Hair follicle dermal papilla cell (primary cell): ENCODE measurements around the gene PCK2. TPM values are rescaled to one million over a fixed set of nuclear protein-coding genes. Genes with fewer than 3 reads are reported as not detected.

Source experiments
- total RNA-seq: library from RNA; depleted of rRNA; stranded (reverse); fragments of >200 nt; gene quantifications from 2 replicates; pipeline ENCODE4 v1.2.3, GENCODE V29; 2012

Gene PCK2
- 33.0 and 33.9 TPM in 2 replicates for total RNA-seq

DNA sequence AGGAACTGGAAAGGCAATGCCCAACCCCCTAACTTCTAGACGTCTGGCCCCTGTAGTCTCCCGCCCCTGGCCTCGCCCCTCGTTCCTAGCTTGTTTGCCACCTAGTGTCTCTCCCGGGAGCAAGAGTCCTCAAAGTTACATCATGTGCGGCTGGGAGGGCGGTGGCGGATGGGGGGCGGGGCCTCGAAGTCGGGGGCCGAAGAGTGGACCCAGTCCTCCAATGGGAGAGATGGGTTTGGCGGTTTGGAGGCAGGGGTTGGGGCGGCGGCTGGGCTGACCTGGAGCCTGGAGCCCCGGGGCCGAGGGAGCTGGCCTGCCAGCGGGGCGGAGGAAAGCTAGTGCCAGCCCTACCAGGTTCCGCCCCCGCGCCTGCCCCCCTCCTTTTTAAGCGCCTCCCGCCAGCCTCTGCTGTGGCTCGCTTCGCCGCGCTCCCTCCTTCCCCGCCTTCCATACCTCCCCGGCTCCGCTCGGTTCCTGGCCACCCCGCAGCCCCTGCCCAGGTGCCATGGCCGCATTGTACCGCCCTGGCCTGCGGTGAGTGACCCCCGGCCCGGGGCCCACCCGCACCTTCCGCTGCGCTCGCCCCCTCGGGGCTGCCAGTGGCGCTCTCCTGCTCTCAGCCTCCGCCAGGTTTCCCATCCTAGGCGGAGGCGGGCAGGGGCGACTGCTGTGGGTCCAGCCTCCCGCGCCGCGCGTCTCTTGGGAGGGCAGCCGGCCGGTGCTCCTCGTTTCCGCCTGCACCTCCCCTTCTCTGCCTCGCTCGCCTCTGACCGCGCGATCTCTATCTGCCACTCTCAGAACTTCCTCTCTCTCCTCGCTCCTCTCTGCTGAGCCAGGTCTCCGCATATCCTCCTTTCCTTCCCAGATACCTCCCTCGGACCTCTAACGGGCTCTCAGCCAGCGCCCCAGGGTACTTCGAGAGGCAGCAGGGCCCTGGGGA is at the start of gene PCK2:
Gene PCK2 (plus strand): TSS at position 411 of the 940 bp plus-strand sequence. CDS start 95 bp downstream, at position 506.

DNA sequence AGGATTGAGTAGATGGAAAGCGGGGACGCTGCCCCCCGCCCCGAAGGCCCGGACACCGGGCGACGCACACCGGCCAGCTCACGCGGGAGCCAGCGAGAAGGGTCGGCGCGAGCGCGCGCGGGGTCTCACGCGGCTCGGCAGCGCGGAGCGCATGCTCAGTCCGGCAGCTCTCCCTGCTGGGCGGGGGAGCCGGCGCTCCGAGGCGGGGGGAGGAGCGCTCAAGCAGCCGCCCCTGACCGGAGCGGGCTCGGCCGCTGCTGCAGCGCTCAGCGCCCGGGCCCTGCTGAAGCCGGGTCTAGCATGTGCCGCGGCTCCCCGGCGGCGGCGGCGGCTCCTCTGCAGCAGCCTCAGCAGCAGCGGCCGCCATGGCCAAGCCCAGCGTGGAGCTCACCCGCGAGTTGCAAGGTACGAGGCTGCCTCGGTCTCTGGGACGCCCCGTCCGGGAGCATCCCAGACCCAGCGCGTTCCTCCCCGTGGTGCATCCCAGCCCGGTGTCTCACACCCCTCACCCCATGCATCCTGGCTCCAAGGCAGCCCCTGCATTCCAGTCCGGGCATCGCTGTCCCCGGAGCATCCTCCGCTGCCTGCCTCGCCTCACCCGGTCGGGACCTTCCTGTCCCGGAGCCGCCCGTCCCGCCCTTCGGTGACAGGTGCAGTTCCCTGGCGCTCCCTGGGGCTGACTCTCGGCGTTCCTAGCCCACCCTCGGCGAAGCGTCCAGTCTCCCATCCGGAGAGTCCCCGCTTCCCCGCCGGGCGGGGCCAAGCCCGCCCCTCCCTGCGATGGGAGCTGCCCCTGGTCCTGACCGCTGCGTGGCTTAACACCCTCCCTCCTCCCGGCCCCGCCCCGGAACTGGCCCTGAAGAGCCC is 42.1 kb upstream of the PCK2 start, which contains the start of gene CARMIL3:
Gene CARMIL3 (plus strand): TSS at position 221 of the 867 bp plus-strand sequence. CDS start 145 bp downstream, at position 366.

DNA sequence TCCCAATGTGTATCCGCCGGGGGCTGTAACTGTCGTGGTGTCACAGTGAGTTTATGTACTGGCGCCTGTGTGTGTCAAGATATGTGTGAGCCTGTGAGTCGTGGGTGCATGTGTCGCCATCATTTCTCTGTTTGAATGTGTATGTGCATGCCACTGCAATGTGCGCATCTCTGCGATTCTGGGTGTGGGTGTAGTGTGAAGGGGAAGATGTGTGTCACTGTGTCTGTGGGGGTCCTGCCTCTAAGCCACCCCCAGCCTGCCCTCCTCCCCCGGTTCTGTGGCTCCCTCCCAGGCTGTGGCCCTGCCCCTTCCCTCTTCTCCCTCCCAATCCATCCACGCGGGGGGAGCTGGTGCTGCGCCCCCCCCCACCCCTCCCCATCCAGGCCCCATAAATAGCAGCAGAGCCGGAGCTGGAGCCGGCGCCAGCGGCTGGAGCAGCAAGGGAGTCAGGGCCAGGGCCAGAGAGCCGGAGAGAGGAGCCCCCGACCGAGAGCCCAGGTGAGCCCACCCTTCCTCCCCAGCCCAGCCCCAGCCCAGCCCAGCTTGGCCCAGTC is 22.9 kb upstream of the PCK2 start, which contains the start of gene CPNE6:
Gene CPNE6 (plus strand): TSS at position 419 of the 554 bp plus-strand sequence. CDS start 1,375 bp downstream, outside the sequence.

DNA sequence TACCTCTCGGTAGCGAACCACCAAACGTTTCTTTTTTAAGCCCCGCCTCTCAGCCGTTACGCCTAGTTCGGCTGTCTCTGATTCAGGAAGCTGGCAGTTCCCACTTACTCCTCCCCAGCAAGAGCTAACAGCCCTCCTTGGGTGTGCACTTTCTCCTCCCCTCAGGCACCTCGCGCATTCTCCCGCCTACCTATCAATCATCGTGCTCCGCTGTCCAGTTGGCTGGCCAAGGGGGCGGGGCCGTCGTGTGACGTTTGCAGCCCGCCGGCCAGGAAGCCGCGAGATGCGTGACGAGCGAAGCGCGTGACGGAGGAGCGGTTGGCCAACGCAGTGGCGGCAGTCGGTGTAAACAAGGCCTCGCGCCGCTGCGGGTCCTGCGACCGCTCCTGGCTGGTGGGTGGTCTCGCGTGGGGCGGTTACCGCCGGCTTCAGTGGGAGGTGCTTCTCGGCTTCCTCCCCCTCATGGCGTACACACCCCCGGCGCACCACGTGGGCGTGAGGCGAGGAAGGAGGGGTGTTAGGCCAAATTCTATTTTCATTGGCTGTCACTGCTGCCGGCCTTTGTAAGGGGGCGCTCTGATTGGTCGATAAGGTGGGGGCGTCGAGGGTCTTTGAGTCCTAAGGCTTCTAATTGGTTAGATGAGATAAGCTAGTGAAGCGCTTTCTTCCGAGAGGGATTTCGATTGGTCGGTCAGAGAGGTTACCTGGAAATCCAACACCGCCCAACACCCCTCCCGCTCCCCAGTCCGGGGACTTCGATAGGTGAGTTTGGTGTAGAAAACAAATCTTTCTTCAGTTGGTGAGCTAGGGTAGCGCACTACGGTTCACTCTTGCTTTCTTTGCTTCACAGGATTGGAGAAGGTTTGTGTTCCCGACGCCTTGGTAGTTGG is 20.7 kb downstream of the PCK2 start, which contains the start of the genes DCAF11 and NRL:
Gene DCAF11 (plus strand): TSS at position 246 of the 890 bp plus-strand sequence. CDS start 818 bp downstream, outside the sequence.
Gene NRL (minus strand): TSS at position 418 of the 890 bp plus-strand sequence. CDS start 32,101 bp downstream, outside the sequence.

DNA sequence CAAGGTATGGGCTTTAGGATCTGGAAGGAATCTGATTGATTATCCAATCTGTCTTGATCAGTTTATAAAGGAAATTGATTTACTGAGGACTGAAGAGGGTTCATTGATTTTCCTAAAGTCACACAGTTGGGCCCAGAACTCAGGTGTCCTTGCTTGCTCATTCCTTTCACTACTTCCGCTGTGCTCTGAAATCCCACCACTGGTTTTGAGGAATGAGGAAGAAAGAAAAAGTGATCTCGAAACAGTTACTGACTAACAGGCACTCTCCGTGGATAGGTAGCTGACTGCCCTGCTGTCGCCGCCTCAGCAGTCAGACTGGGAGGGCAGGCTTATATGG is 36.2 kb downstream of the PCK2 start, which contains the start of gene FITM1:
Gene FITM1 (plus strand): TSS at position 280 of the 337 bp plus-strand sequence. CDS start 905 bp downstream, outside the sequence.

DNA sequence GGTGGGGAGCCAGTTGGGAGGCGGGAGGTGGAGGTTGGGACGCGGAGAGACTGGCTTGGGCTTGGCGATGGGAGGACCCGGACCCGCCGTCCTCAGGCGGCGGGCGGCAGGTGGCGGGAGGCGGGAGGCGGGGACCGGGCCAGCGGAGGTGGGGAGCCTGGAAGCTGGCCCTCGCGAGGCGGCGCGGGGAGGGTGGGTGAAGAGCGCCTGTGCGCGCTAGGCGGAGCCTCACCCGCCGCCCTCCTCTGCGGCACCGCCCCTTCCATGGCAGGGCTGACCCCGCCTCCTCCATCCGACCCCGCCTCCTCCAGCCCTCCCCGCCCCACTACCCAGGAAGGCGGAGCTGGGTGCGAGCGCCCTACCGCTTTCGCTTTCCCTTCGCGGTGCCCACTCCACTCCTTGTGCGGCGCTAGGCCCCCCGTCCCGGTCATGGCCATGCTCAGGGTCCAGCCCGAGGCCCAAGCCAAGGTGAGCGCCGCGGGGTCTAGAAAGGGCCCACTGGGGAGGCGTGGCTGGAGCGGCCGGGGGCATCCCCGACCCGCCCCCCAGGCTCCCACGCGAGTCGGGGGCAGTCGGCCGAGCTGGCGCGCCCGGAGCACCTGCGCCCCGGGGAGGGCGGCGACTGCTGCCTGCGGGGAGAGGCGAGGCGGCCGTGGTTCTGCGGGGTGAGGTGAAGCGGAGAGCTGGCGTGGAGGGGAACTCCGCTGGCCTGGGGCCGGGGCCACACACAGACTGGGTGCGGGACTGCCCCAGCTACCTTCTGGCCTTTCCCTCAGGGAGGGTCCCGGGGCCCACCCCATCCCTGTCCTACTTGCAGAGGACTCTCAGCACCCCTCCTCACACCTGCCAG is 41.9 kb downstream of the PCK2 start, which contains the start of gene PSME1:
Gene PSME1 (plus strand): TSS at position 361 of the 850 bp plus-strand sequence. CDS start 69 bp downstream, at position 430.

DNA sequence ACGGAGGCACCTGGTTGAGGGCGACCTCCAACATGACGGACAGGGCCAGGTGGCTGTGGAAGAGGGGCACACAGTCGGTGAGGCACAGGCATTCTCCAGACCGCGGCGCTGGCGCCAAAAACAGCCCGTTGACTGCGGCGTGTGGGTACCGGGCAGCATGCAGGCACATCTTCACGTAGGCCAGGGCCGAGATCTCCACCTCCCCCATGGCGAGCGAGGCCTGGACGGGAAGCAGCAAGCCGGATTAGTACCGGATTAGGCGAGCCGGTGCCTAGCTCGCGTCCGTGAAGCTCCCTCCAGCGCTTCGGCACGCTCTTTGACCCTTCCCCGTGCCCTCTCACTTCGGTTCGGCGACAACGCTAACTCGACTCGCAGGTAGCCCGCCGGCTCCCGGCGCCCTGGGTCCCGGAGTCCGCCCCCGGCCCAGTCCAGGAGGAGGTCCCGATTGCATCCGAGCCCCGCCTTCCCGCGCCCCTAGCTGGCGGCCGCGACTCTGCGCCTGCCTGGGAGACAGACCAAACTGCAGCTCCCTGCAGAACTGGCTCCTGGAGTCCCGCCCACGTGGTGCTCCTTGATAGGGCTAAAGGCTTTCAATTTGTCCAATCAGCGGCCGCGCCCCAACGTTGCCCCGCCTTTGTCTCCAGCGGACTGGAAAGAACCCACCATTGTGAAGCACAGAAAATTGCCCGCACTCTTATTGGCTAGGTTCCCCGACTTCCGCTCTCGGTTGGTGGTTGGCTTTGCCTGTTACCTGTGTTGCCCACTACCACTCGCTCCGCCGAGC is 47.2 kb downstream of the PCK2 start, which contains the start of gene EMC9:
Gene EMC9 (minus strand): TSS at position 495 of the 784 bp plus-strand sequence. CDS start 287 bp downstream, at position 208.

DNA sequence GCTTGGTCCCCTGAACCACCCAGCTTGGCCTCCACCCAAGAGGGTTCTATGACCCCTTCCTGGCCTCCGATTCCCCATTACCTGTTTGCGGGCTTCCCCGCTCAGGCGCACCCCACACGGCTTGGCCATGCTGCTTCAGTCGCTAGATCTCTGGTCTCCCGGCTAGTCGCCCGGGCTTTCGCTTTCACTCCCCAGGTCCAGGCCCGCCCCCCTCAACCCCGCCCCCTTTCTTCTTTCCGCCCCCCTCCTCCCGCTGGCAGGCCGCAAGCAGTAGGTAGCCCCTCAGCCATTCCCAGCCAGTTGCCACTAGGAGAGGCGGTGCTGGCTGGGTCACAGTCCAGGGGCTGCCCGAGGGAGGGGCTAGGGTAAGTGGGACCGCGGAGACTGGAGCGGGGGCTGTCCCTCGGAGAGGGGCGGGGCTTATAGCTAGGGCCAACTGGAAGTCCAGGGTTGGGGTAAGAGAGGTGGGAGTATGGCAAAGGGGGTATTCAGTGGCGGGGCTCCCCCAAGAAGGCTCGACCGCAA is 52.4 kb downstream of the PCK2 start, which contains the start of gene PSME2:
Gene PSME2 (minus strand): TSS at position 158 of the 525 bp plus-strand sequence. CDS start 29 bp downstream, at position 129.

DNA sequence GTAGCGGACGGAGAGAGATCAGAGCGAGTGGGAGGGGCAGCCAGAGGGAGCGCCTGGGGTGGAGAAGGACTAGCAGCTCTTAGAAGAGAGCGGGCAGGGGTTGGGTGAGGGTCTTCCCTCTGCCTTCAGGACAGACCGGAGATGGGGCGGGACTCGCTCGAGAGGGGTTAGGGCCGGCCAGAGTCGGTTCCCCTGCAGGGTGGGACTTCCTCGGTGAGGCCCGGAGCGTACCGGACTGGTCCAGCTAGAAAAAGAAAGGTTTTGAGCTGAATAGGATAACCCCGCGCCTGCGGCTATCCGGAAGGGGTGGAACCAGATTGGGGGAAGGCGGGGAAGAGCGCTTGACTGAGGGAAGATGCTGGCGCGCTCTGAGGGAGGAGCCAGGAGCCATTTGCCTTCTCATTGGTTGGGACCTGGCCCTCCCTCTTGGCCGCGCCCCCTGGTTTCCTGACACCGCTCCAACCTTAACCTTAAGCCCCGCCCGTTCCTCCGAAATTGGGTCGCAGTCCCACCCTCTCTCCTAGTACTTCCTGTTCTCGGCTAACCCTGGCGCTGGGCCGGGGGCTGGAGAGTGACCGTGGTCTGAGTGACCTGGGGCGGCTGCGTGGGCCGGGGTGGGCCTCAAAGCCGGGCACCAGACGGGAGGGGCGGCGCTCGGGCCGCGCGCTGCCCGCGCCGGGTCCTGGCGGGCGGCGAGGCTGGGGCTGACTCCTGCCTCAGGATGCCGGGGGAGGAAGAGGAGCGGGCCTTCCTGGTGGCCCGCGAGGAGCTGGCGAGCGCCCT is 53.1 kb downstream of the PCK2 start, which contains the start of gene RNF31:
Gene RNF31 (plus strand): TSS at position 521 of the 783 bp plus-strand sequence. CDS start 201 bp downstream, at position 722.

Other genes starting within 250 kb of the PCK2 start
- 30.2 and 31.8 TPM in 2 replicates for gene DHRS4, start 140.5 kb upstream of the PCK2 start, total RNA-seq
- gene DHRS4L2, start 105.4 kb upstream of the PCK2 start, total RNA-seq = 6.8 and 8.4 TPM in 2 replicates
- gene CARMIL3, start 42.3 kb upstream of the PCK2 start, total RNA-seq = under 0.01 TPM in 1 of 2 replicates, not detected in the other
- gene CPNE6, start 22.7 kb upstream of the PCK2 start, total RNA-seq = not detected in 2 replicates
- gene DCAF11, start 20.5 kb downstream of the PCK2 start, total RNA-seq = 63.8 and 79.8 TPM in 2 replicates
- 0.97 and 1.8 TPM in 2 replicates for gene NRL, start 20.6 kb downstream of the PCK2 start, total RNA-seq
- not detected in 2 replicates for gene FITM1, start 36.3 kb downstream of the PCK2 start, total RNA-seq
- 114 and 128 TPM in 2 replicates for gene PSME1, start 41.9 kb downstream of the PCK2 start, total RNA-seq
- gene EMC9, start 47.3 kb downstream of the PCK2 start, total RNA-seq = 5.8 and 8.3 TPM in 2 replicates
- 59.1 and 63.8 TPM in 2 replicates for gene PSME2, start 52.3 kb downstream of the PCK2 start, total RNA-seq
- 53.4 and 53.8 TPM in 2 replicates for gene RNF31, start 53.2 kb downstream of the PCK2 start, total RNA-seq
- 136 and 154 TPM in 2 replicates for gene IRF9, start 67.0 kb downstream of the PCK2 start, total RNA-seq
- gene REC8, start 77.8 kb downstream of the PCK2 start, total RNA-seq = 3.5 and 7.5 TPM in 2 replicates
- 45.1 and 55.2 TPM in 2 replicates for gene IPO4, start 94.5 kb downstream of the PCK2 start, total RNA-seq
- 76.5 and 83.1 TPM in 2 replicates for gene TM9SF1, start 101.1 kb downstream of the PCK2 start, total RNA-seq
- gene TSSK4, start 111.4 kb downstream of the PCK2 start, total RNA-seq = 0.24 TPM in 1 of 2 replicates, not detected in the other
- 19.1 and 25.4 TPM in 2 replicates for gene CHMP4A, start 119.2 kb downstream of the PCK2 start, total RNA-seq
- 13.1 and 15.1 TPM in 2 replicates for gene MDP1, start 121.8 kb downstream of the PCK2 start, total RNA-seq
- 48.7 and 73.2 TPM in 2 replicates for gene NEDD8, start 138.1 kb downstream of the PCK2 start, total RNA-seq
- gene GMPR2, start 138.6 kb downstream of the PCK2 start, total RNA-seq = 67.0 and 74.5 TPM in 2 replicates
- gene TINF2, start 148.3 kb downstream of the PCK2 start, total RNA-seq = 68.9 and 75.8 TPM in 2 replicates
- 1.1 and 3.1 TPM in 2 replicates for gene TGM1, start 168.9 kb downstream of the PCK2 start, total RNA-seq
- 26.1 and 28.4 TPM in 2 replicates for gene RABGGTA, start 177.3 kb downstream of the PCK2 start, total RNA-seq
- gene DHRS1, start 205.5 kb downstream of the PCK2 start, total RNA-seq = 20.9 and 22.6 TPM in 2 replicates
- gene NOP9, start 205.5 kb downstream of the PCK2 start, total RNA-seq = 18.5 and 21.7 TPM in 2 replicates
- 3.2 and 3.6 TPM in 2 replicates for gene CIDEB, start 213.7 kb downstream of the PCK2 start, total RNA-seq
- gene LTB4R2, start 215.8 kb downstream of the PCK2 start, total RNA-seq = 6.7 and 7.5 TPM in 2 replicates
- 1.3 and 2.6 TPM in 2 replicates for gene LTB4R, start 217.2 kb downstream of the PCK2 start, total RNA-seq
- 24.2 and 35.5 TPM in 2 replicates for gene ADCY4, start 240.8 kb downstream of the PCK2 start, total RNA-seq
- gene RIPK3, start 245.7 kb downstream of the PCK2 start, total RNA-seq = 29.0 and 35.1 TPM in 2 replicates